Effector CD4-positive, alpha-beta T cell (primary cell): ENCODE results near the gene PGP.

Experiments
- DNase-seq: peaks from one replicate; pipeline ENCODE4 v3.0.0-alpha.2; 2020

PGP gene

DNA sequence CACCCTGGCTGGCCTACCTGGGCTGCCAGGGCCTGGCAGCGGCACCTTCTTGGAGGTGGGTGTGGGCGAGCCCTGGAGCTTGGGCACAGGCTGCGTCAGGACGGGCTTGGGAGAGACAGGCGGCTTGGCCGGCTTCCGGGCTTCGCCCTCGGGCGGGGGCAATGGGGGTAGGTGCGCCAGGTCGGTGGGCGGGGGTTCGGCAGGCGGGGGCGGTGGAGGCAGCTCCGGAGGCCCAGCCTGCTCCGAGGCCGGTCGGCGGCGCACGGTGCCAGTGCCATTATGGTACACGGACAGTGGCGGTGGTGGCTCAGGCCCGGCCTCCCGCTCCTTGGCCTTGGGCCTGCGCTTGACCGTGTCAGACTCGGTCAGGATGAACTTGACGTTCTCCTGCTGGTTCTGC, 35.1 kb downstream of the PGP start:
- no peak for DNase-seq

DNA sequence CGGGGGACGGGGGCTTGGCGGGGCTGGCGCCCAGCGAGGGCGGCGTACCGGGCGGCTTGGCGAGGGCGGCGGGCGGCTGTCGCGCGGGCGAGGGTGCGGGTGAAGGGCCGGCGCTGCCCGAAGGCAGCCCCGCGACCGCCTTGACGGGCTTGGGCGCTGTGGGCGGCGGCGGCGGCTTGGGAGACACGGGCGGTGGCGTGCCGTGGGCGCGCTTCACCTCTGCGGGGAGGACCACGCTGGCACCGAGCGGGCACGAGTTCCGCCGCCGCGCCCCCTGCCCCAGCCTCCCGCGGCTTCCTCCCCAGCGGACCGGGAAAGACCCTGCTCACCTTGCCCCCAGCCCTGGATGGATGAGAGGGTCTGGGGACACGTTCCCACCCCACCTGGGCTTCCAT, 35.5 kb downstream of the PGP start:
- DNase-seq: no peak

DNA sequence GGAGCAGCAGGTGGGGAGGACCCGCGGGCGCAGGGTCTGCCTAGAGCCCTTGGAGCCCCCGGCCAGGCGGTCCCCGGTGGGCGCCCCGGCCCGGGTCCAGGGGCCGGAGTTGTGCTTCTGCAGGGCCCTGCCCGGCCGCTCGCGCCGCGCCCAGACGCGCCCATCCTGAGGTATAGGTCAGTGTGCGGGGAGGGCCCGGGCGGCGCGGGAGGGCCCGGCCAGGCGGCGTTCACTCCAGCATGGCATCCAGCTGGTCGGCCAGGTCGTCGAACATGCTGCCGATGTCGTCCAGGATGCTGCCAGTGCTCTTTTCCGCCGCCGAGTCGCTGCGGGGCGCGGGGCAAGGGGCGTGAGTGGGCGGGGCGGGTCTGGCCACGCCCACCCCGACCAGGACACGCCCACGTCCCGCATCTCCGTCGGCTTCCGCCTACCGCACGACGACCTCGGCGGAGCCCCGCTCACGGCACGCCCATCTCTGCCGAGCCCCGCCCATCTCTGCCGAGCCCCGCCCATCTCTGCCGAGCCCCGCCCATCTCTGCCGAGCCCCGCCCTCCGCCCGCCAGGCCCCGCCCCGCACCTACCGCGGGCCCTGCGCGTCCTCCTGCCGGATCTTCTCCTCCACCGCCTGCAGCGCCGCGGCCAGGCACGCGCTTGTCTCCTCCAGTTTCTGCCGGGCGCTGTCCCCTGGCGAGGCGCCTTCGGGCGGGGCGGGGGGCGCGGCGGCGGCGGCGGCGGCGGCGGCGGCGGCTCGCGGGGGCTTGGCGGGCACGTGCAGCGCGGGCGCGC, 36.1 kb downstream of the PGP start:
- peak; percentile 18 for DNase-seq

DNA sequence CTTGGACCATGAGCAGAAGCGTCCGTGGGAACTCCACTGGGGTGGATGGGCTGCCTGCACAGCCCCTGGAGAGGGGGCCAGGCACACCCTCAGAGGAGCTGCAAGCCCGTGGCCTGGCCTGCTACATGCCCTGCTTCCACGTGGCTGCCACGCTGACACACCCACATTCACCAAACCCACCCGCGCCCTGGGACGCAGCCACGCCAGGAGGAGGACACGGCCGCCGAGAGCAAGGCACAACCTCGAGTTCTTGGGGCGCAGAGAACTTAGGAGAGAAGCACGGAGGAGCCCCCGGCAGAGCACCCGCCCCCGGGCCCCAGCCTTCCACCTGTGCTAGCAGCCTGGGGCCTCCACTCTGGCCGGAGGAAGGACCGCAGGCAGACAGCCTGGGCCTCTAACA, 37.1 kb downstream of the PGP start:
- DNase-seq: no peak

DNA sequence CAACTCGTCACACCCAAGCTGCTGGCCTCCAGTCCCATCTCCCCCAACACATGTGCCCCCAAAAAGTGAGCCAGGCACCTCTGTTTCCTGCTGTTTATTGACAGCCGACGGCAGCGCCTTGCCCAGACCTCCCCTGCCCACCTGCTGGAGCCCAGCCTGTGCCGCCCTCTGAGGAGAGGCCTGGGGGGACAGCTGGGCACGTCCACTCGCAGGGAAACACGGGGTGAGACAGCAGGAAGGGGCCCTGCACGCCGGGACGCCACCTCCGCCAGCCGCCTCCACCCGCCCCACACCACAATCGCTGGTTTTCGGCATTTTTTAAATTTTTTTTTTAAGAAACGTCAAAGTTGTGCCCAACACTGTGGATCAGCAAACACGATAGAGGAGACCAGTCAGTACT, 37.5 kb downstream of the PGP start:
- no peak for DNase-seq

DNA sequence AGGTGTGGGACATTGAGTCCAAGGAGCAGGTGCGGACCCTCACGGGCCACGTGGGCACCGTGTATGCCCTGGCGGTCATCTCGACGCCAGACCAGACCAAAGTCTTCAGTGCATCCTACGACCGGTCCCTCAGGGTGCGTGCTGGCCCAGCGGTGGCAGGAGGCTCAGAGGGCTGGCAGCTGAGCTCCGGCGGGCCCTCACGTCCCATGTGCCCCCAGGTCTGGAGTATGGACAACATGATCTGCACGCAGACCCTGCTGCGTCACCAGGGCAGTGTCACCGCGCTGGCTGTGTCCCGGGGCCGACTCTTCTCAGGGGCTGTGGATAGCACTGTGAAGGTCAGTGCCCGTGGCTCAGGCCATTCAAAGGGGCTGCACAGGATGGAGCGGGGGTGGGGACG, 38.6 kb downstream of the PGP start:
- DNase-seq: no peak

DNA sequence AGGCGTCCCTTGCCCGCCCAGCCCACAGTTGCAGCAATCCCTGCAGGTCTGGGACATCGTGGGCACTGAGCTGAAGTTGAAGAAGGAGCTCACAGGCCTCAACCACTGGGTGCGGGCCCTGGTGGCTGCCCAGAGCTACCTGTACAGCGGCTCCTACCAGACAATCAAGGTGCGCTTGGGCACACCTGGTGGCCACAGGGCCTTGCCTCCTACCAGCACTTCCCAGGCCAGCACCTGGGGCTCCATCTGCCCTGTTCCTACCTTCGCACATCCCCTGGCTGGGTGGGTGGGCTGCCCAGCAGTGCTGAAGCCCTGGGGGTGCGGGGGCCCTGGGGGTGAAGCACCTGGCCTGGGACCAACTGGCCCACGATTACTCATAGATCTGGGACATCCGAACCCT, 39.2 kb downstream of the PGP start:
- no peak for DNase-seq

DNA sequence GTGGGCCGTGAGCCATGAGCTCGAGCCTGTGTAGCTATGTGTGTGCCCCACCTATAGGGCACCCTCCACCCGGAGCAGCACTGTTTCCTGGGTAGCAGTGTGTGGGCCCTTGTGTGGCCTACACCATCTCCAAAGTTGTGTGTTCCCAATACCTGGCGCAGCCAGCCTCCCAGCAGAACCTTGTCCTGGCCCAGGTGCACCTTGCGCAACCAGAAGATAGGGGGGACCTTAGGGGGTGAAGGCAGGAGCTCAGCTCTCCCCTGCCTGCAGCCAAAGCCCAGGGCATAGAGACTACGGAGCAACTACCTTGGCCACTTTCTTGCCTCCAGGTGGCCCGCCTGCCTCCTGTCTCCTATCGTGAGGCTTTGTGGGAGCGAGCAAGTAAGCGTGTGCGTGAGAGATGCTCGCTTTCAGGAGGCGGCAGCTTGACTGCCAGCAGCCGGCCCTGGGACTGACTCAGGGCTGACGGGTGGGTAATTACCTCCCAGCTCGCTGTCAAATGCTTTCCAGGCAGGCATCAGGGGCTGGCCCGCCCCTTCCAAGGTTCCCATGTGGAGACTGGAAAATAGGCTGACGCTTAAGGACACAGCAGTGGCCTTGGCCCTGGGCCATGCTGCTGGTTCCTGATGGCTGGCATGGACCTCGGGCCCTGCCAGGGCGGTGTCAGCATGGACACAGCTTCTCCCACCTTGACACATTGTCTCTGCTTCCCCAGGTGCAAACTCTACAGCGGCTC, 40.1 kb downstream of the PGP start:
- no peak for DNase-seq

DNA sequence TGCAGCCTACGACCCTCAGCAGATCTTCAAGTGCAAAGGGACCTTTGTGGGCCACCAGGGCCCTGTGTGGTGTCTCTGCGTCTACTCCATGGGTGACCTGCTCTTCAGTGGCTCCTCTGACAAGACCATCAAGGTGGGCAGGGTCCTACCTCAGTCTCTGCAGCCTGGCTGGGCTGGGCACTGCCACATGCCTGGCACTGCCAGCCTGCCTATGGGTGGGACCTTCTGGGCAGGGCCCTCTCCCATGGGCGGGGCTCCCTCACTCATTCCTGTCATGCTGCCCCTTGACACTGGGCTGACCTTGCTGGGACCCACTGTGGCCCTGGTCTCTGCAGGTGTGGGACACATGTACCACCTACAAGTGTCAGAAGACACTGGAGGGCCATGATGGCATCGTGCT, 40.7 kb downstream of the PGP start:
- DNase-seq: no peak

DNA sequence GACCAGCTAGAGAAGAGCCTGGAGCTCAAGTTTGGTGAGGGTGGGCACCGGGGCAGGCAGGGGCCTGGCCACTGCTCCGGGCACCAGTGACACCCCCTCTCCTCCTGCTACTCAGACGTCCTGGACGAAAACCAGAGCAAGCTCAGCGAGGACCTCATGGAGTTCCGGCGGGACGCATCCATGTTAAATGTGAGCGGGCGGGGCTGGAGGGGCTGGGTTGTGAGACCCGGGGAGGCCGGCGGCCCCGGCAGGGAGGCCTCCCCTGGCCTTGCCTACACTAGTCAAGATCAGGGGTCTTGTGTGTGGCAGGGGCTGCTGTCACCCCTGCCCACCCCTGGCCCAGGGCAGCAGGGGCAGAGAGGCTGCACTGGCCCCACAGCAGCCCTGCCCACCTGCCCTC, 41.3 kb downstream of the PGP start:
- no peak for DNase-seq

DNA sequence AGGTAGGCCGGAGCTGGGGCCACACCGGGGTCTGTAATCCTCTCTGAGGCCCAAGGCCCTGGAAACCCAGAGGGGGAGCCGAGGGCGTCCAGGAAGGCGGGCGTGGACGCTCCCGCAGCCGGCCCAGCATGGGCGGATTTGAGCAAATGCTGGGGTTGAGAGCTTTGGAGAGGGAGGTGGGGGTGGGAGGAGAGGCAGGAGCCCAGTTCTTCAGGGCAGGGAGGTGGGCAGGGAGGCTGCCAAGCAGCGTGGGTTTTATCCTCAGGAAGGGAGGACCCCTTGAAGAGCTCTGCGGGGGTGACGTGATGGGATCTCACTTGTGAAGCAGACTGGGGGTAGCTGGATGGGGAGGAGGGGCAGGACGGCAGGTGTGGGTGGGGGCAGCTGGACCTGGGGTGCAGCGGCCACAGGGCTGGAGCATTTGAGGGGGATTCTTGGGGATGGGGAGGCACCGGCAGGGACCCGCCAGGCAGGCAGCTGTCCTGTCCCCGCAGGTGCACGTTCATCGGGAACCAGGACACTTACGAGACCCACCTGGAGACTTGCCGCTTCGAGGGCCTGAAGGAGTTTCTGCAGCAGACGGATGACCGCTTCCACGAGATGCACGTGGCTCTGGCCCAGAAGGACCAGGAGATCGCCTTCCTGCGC, 41.8 kb downstream of the PGP start:
- DNase-seq: no peak

DNA sequence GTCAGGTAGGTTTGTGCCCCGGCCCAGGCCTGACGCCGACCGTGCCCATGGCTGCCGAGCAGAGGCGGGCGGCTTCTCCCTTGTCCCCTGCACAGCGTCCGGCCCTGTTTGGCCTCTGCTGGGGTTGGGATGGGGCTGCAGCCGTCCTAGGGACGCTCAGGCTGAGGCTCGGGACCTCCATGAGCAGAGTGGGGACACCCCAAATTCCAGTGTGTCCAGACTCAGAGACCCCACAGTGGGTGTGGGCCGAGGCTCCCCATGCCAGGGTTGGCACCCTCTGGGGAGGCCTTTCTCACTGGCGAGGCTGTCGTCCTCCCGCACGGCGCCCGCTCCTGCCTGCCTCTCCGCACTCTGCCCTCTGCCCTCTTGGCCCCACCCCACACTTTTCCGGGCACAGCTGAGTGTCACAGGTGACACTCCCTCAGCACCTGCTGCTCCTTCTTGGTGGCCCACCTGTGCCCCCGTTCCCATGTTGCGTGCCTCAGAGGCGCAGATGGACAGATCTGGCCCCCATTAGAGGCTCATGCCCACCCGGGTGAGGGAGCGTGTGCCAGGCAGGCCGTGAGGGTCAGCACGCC, 43.0 kb downstream of the PGP start:
- DNase-seq: no peak

DNA sequence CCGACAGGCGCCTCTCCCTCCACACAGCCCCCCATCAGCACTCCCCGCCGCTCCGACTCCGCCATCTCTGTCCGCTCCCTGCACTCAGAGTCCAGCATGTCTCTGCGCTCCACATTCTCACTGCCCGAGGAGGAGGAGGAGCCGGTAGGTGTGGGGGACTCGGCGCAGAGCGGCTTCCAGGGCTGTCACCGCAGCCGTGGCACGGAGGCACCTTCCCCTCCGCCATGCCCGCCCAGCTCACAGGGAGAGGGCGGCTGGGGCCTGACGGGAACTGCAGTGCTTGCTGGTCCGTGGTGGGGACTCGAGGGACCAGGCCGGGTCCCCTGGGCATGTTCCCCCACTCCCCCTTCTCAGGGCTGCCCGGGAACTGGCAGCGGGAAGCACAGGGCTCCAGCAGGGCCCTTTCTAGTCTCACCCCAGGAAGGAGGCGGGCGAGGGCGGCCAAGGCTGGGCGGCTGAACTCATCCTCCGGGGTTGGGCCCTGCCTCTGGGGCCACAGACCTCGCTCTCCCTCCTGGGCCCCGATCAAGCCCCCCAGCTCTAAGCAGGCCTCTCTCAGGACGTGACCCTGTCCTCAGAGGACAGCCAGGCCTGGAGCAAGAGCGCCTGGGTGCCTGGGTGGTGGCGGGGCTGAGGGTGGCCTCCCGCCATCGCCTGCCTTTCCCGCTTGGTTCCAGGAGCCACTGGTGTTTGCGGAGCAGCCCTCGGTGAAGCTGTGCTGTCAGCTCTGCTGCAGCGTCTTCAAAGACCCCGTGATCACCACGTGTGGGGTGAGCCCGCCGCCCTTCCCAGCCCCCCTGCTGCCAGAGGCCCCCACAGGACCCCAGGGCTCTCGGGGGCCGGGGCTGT, 43.8 kb downstream of the PGP start:
- no peak for DNase-seq

DNA sequence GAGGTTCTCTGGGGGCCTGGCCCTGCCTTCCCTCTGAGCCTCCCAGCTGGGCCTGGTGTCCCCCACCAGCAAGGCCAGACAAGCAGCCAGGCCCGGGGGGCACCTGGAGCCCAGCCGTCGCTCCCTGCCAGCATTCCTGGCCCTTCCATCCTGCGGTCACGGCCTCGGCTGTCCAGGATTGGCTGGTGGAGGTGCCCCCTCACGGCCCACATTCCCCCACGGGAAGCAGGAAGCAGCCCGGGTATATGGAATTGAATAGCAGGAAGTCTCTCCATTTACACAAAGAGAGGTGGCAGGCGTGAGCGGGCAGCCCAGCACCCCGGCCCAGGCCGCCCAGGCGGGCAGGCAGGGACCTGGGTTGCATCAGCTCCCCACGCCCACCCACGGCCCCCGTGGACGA, 44.6 kb downstream of the PGP start:
- no peak for DNase-seq

DNA sequence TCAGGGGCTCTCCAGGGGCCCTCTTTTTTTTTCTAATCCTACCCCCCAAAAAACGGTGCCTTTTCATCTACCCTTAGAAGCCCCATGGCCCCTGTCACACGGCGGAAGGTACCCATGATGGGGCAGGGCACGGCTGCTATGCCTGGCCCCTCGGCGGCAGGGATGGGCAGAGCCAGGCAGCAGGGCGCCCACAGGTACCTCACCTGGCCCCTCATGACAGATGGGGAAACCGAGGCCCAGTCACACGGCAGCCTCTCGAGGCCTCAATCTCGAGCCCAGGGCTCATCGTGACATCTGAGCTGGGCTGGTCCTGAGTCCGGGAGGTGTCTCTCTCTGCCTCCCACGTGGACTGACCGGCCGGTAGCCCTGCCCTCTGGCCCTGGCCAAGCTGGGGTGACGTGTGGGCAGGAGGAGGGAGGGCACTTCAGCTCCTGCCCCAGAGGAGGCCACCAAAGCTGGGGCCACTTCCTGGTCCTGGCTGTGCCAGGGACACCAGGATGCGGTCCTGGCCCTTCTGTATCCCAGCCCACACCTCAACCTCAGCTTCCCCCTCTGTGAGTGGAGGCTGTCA, 47.5 kb downstream of the PGP start:
- no peak for DNase-seq

DNA sequence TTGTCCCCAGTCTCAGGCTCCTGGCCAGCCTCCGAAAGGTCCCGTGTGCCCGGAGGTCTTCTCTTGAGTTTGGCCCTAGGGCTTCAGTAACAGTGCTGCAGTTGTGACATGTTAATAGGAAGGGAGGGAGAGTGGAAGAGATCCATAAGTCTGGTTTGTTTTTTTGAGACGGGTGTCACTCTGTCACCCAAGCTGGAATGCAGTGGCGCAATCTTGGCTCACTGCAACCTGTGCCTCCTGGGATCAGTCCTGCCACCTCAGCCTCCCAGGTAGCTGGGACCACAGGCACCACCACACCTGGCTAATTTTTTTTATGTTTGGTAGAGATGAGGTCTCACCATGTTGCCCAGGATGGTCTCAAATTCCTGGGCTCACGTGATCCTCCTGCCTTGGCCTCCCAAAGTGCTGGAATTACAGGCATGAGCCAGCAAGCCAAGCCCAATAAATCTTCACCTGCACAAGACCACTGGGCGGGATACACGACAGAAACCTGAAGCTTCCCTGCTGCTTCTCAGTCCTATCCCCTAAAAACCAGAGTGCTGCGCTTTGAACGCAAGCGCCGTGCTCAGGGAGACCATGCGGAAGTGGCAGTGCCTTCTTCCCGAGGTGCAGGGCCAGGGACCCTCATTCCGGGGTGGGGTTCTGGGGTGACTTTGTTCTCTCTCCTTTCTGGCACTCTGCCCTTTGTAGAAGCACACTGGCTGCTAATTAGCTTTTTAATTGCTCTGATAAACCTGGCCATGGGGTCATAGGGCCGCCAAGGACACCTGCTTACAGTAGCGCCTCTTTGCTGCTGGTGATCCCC, 48.2 kb downstream of the PGP start:
- DNase-seq: no peak

DNA sequence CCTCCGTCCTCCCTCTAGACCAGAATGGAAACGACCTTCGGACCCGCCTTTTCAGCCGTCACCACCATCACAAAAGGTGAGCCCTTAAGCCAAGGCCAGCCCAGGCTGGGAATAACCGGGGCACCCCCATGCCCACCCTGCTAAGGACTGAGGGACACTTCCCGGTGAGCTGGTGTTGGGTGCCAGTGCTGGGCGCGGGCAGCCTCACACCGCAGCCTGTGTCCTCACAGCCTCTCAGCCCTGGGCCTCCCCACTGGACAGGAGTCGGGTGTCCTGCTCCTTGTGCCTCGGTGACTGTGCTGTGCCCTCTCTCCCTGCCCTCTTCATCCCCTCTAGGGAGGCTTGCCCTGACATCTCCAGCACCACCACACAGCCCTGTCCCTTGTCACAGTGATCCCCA, 48.8 kb downstream of the PGP start:
- DNase-seq: no peak

DNA sequence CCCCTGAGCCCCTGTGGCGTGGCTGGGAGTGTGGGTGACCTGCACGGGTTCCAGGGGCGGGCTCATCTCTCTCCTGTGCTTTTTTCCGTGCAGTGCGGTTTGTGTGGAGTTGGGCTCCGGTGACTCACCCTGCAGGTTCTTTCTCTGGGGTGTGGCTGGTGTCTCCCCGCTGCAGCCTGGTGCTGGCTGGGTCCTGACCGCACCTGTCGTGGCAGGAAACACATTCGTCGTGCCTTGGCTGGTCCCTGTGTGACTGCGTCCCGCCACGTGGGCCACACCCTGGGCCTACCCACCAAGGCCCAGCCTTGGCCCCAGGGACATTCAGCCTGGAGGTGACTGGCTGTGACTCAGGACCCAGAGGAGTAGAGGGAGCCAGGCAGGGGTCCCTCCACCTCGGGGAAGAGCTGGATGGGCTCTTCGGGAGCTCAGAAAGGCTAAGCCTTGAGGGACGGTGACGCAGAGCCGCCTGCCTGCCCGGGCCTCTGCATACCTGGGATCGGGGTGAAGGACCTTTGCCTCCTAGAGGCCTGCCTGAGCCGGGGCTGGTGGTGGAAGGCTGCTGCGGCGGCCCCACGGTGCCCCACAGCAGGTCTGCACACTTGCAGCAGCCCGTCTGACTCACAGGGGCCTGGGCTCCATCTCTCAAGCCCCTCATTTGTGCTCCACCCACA, 51.3 kb downstream of the PGP start:
- no peak for DNase-seq

DNA sequence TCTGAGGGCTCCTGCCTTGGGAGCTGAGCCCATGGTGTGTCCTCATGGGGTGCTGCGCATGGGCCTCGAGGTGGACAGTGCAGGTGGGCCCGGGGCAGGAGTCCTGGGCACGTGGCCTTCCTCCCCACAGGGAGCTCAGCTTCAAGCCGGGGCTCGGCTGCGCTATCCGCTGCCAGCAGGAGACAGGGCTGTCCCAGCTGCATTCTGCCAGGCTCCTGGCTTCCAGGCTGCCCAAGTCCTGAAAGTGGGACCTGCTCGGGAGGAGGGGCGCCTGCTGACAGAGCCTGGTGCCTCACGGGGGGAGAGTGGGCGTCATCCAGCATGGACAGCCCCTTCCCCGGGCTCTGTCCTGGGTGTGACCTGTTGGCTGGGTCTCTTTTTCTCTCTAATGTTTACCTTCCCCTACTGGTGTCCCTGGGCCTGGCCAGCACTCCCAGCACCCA, 51.9 kb downstream of the PGP start:
- no peak for DNase-seq

DNA sequence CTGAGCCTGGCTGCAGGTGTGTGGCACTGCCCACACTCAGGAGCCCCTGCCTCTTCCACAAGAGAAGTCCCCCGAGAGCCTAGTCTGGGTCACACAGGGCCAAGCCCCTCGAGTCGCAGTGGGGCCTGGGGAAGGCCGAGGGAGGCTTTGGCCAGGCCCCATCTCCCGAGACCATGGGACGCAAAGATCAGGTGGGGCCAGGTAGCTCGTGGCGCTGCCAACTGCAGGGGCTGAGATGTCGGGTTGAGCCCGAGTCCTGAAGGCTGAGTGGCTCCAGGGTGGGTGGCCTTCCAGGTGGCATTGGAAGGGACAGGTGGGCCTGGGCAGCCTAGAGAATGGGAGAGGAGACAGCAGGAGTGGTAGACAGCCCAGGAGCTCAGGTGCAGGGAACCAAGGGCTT, 52.7 kb downstream of the PGP start:
- no peak for DNase-seq
